Epithelial cell of esophagus (primary cell): ENCODE data around the gene HSDL1.

Experiments used
- DNase-seq: peaks from one replicate; pipeline ENCODE4 v3.0.0; 2010; ENCODE audit warnings: low read depth
- H3K4me3 ChIP-seq: 2 replicates; pipeline ENCODE4 v1.5.1; 2011; ENCODE audit warnings: mild to moderate bottlenecking, low read length, control low read depth
- TF ChIP-seq, protein P1 (sequence below): IDR thresholded peaks from 2 replicates; pipeline ENCODE4 v1.5.1; 2011; ENCODE audit warnings: low read depth, mild to moderate bottlenecking, low read length, control low read depth, inconsistent platforms; ENCODE audit not compliant: insufficient read depth; ENCODE audit errors: missing control alignments

The HSDL1 gene

DNA sequence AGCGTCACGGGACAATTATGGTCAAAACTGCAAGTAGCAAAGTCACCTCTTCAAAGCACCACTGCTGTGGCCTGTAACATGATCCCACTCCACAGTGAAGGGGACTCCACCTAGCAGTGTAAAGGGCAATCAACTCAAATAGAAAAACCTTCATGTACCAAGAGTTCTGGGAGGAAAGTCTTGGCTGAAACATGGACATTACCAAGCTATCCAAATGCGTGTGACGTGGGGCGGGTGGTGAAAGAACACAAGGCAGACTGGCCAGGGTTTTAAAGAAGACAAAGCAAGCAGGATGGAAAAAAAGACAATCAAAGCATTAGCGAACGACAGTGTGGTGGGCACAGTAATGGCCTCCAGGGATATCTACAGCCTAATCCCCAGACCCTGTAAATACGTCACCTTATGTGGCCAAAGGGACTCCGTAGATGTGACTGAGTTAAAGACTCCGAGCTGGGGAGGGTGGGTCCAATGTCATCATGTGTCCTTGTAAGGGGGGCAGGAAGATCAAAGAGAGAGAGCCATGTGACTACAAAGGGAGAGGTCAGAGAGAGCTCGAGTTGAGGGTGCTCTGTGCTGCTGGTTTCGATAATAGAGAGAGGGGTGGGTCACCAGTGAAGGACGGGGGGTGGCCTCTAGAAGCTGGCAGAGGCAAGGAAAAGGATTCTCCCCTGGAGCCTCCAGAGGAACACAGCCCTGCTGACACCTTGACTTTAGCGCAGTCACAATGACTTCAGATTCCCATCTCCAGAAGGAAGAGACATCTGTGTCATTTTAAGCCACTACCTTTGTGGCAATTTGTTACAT, 6.0 kb downstream of the HSDL1 start:
- no peak for DNase-seq
- no peak overlapping the region for H3K4me3 ChIP-seq
- TF ChIP-seq, protein P1, sequence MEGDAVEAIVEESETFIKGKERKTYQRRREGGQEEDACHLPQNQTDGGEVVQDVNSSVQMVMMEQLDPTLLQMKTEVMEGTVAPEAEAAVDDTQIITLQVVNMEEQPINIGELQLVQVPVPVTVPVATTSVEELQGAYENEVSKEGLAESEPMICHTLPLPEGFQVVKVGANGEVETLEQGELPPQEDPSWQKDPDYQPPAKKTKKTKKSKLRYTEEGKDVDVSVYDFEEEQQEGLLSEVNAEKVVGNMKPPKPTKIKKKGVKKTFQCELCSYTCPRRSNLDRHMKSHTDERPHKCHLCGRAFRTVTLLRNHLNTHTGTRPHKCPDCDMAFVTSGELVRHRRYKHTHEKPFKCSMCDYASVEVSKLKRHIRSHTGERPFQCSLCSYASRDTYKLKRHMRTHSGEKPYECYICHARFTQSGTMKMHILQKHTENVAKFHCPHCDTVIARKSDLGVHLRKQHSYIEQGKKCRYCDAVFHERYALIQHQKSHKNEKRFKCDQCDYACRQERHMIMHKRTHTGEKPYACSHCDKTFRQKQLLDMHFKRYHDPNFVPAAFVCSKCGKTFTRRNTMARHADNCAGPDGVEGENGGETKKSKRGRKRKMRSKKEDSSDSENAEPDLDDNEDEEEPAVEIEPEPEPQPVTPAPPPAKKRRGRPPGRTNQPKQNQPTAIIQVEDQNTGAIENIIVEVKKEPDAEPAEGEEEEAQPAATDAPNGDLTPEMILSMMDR = no peak

DNA sequence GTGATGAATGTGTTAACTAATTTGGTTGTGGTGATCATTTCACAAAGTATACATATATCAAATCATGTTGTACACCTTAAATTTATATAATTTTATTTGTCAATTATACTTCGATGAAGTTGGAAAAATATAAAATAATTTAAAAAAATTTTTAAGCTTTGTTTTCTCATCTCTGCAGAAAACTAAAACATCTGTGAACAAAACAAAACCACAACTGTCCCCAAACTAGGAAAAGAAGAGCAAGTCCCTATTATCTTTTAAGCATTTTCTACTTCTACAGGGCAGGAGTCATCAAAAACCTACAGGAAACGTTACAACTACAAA, 6.5 kb downstream of the HSDL1 start:
- no peak for DNase-seq
- TF ChIP-seq, protein P1 = no peak
- no peak overlapping the region for H3K4me3 ChIP-seq

DNA sequence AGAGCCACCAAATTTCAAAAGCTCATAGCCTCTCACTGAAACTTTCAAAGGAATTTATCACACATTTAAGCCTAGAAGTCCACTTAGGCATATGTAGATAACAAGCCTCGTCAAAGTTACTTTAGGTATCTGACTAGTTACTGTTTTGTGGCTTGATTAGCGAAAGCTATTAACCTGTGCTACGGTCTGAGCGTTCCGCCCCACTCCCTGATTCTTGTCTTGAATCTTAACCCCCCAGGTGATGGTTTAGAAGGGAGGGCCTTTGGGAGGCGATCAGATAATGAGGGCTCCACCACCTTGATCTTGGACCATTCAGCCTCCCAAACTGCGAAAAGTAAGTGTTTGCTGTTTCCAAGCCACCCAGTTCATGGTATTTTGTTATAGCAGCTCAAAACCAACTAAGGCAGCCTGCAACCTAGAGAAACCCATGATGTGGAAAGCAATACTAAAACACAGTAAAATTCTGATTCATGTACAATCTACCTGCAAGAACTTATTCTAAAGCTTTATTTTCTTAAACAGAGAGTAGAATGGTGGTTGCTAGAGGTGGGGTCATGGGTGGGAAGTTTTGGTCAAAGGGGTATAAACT, 7.1 kb downstream of the HSDL1 start:
- no peak for DNase-seq
- H3K4me3 ChIP-seq = no peak overlapping the region
- TF ChIP-seq, protein P1 = no peak

DNA sequence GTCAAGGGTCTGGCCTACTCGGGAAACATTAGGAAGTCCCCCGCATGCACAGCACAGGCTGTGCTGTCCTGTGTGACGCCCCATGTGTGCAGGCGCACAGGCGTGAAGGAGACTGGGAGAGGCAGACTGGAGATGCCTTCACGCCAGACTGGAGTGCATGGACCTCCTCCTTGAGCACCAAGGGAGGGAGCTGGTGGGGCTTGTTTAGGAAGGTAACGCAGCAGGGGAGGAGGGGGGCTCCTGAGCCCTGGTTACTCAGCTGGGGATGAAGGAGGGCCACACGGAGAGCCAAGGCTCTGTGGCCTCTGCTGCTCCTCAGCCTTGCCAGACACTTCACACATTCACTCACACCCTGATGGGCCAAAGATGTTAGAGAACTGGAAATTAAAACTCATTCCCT, 7.7 kb downstream of the HSDL1 start:
- TF ChIP-seq, protein P1 = no peak
- no peak overlapping the region for H3K4me3 ChIP-seq
- no peak for DNase-seq

DNA sequence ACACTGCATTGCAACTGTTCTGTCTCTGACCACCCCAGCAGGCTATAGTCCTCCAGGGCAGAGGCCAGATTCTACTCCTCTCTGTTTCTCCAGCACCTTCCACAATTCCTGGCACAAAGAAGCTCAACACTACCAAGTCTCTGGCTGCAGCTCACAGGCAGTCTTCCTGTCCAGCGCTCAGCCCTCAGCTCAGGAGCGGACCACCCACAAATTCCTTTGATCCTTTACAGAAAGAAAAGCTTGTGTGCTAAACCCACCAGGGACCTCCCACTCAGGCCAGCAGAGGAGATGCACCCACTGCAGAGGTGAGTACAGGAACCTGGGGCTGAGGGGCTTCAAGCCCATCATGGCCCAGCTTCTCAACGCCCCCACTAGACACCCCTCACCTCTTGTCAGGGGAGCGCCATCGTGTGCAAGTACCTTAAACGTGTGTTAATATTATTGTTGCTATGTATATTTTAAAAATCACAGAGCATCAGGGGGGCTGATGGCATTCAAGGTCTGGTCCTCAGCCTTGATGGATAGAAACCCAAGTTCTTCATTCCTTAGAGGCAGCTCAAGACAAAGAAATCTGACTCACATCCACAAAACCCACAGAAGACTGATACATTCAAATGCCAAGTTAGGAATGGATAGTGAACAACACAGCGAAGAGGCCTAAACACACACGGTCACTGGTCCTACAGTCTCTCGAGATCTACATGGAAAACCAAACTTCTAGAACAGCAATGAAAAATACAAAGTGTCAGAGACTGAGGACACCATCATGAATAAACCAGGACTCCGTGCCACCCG, 8.4 kb downstream of the HSDL1 start:
- DNase-seq = no peak
- no peak overlapping the region for H3K4me3 ChIP-seq
- TF ChIP-seq, protein P1 = no peak

DNA sequence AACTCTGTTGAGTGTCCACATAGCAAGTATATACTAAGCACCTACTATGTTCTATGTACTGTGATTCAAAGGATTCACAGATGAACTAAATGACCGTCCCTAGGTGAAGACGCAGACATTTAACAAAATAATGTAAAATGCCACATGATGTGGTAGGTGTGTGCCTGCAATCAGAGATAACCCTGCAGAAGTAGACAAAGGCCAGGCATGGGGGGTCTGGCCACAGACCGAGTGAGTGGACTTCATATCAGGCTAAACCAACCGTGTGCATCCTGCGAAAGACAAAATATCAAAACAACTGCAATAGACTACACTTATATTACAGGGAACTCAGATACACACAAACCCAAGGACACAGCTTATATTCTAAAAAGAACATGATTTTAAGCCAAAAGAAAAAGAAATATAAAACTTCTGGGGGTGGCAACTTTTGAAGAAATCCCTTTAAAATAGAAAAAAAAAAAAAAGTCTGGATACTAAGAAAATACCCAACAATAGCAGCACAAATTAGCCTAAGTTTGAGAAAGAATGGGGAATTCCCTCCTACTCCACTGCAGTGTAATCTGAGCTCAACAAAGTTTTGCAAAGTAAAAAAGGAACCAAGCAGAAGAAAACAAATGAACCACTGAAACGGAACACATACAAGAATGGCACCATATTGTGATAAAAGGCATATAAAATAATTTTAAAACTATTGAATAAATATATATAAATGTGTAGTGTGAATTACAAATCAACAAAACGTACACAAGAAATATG, 12.3 kb downstream of the HSDL1 start:
- no peak for DNase-seq
- TF ChIP-seq, protein P1 = no peak

More for the DNA sequence above, 12.3 kb downstream of the HSDL1 start:
- no peak overlapping the region for H3K4me3 ChIP-seq
